Measurements from ENCODE around the gene CPAMD8. TPM values are rescaled to one million over a fixed set of nuclear protein-coding genes. Genes with fewer than 3 reads are reported as not detected.

The CPAMD8 gene
- total RNA-seq, 1 donor: 0.36 TPM

DNA sequence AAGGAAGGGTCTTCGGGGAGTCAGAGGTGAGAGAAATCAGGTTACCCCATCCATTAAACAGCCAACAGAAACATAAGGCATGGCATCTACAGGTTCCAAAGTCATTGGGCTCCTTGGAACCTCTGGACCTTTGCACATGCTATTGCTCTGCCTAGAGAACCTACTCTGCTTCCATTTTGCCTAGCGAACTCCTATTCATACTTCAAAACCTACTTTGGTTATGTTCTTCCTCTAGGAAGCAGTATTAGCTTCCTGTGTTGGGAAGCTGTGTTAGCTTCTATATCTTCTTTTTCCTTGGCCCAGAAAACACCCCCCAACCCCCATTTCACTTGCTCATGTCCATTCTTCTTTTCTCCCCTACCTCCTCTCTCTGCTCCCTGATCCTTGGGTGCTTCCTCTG is 98.3 kb downstream of the CPAMD8 start:
- H3K36me3 ChIP-seq (ENCODE audit: insufficient read depth, low read length): no peaks in the 10 kb centered on the region
- no peak overlapping the region for H3K4me3 ChIP-seq (ENCODE audit: insufficient read depth, low read length)
- H3K4me1 ChIP-seq (ENCODE audit: insufficient read depth, low read length): no peaks in the 10 kb centered on the region
- no peak overlapping the region for H3K27ac ChIP-seq (ENCODE audit: low read depth, low read length)
- DNase-seq (ENCODE audit: insufficient read length, low spot score, missing footprints): no peak
- H3K9me3 ChIP-seq (ENCODE audit: low read depth, low read length): peaks cover 6% of the 10 kb centered on the region
- no peaks in the 10 kb centered on the region for H3K79me2 ChIP-seq (ENCODE audit: insufficient read depth, low read length)
- no peak overlapping the region for H3K4me2 ChIP-seq (ENCODE audit: insufficient read depth, low read length)
- TF ChIP-seq, protein P1, sequence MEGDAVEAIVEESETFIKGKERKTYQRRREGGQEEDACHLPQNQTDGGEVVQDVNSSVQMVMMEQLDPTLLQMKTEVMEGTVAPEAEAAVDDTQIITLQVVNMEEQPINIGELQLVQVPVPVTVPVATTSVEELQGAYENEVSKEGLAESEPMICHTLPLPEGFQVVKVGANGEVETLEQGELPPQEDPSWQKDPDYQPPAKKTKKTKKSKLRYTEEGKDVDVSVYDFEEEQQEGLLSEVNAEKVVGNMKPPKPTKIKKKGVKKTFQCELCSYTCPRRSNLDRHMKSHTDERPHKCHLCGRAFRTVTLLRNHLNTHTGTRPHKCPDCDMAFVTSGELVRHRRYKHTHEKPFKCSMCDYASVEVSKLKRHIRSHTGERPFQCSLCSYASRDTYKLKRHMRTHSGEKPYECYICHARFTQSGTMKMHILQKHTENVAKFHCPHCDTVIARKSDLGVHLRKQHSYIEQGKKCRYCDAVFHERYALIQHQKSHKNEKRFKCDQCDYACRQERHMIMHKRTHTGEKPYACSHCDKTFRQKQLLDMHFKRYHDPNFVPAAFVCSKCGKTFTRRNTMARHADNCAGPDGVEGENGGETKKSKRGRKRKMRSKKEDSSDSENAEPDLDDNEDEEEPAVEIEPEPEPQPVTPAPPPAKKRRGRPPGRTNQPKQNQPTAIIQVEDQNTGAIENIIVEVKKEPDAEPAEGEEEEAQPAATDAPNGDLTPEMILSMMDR (IDR thresholded peaks at IDR 0.05; ENCODE audit: extremely low read depth, low read depth, low read length): no peak
- no peaks in the 10 kb centered on the region for H4K20me1 ChIP-seq (ENCODE audit: insufficient read depth, low read length)
- no peaks in the 10 kb centered on the region for H3K27me3 ChIP-seq (ENCODE audit: insufficient read depth, low read length)
- H2AFZ ChIP-seq (ENCODE audit: low read length): no peak overlapping the region

DNA sequence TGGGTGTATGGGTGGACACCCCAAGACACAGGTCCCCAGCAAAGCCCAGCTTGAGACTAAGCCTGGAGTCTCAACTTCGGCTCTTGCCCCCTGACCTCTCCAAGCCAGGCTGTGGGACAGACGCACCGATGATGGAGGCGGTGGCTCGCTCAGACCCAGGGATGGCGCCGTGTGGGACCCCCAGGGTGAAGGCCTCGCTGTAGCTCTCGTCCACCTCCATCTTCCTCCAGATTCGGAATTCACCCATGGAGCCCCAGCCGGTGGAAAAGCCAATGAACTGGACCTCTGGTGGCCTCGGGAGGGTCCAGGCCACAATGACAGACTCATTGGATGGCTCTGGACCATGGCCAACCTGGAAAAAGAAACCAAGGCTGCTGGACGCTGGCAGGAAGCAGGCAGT is 98.7 kb downstream of the CPAMD8 start:
- TF ChIP-seq, protein P1 (IDR thresholded peaks at IDR 0.05; ENCODE audit: extremely low read depth, low read depth, low read length): no peak
- H3K4me3 ChIP-seq (ENCODE audit: insufficient read depth, low read length): no peak overlapping the region
- no peak for DNase-seq (ENCODE audit: insufficient read length, low spot score, missing footprints)
- no peak overlapping the region for H2AFZ ChIP-seq (ENCODE audit: low read length)
- H3K4me2 ChIP-seq (ENCODE audit: insufficient read depth, low read length): no peak overlapping the region
- H4K20me1 ChIP-seq (ENCODE audit: insufficient read depth, low read length): no peaks in the 10 kb centered on the region
- peaks cover 6% of the 10 kb centered on the region for H3K9me3 ChIP-seq (ENCODE audit: low read depth, low read length)
- no peaks in the 10 kb centered on the region for H3K27me3 ChIP-seq (ENCODE audit: insufficient read depth, low read length)
- no peaks in the 10 kb centered on the region for H3K36me3 ChIP-seq (ENCODE audit: insufficient read depth, low read length)
- no peaks in the 10 kb centered on the region for H3K4me1 ChIP-seq (ENCODE audit: insufficient read depth, low read length)
- H3K79me2 ChIP-seq (ENCODE audit: insufficient read depth, low read length): no peaks in the 10 kb centered on the region
- no peak overlapping the region for H3K27ac ChIP-seq (ENCODE audit: low read depth, low read length)

DNA sequence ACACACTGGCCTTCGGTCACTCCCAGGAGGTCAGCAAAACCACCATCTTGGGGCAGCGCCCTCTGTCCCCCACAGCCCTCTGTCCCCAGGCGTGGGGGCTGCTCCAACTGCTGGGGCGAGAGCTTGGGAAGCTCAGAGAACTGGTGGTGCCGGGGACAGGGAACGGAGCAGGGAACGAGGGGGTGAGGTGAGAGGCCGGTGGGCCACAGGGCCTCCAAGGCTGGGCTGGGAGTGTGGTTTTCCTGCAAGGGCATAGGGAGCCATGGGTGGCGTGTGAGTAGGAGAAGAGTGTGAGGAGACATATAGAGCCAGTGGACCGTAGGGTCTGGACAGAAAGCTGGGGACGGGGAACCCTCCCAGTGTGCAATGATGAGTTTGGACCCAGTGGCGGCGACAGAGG is 103.7 kb downstream of the CPAMD8 start:
- H4K20me1 ChIP-seq (ENCODE audit: insufficient read depth, low read length): no peaks in the 10 kb centered on the region
- TF ChIP-seq, protein P1 (IDR thresholded peaks at IDR 0.05; ENCODE audit: extremely low read depth, low read depth, low read length): no peak
- H3K9me3 ChIP-seq (ENCODE audit: low read depth, low read length): peaks cover 6% of the 10 kb centered on the region
- H3K27me3 ChIP-seq (ENCODE audit: insufficient read depth, low read length): no peaks in the 10 kb centered on the region
- H3K4me1 ChIP-seq (ENCODE audit: insufficient read depth, low read length): no peaks in the 10 kb centered on the region
- H3K27ac ChIP-seq (ENCODE audit: low read depth, low read length): no peak overlapping the region
- H3K79me2 ChIP-seq (ENCODE audit: insufficient read depth, low read length): no peaks in the 10 kb centered on the region
- no peak overlapping the region for H3K4me2 ChIP-seq (ENCODE audit: insufficient read depth, low read length)
- H3K4me3 ChIP-seq (ENCODE audit: insufficient read depth, low read length): no peak overlapping the region
- DNase-seq (ENCODE audit: insufficient read length, low spot score, missing footprints): no peak
- H2AFZ ChIP-seq (ENCODE audit: low read length): no peak overlapping the region
- no peaks in the 10 kb centered on the region for H3K36me3 ChIP-seq (ENCODE audit: insufficient read depth, low read length)

DNA sequence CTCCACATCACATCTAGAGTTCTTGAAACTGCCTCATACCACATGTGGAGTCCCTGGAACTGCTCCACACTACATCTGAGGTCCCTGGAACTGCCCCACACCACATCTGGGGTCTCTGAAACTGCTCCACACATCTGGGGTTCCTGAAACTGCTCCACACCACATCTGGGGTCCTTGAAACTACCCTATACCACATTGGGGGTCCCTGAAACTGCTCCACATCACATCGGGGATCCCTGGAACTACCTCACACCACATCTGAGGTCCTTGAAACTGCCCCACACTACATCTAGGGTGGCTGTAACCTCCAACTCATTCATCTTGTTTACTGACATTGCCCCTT is 104.0 kb downstream of the CPAMD8 start:
- DNase-seq (ENCODE audit: insufficient read length, low spot score, missing footprints): no peak
- Histone ChIP-seq H3K27me3 (ENCODE audit: insufficient read depth, low read length) (no peaks in the 10 kb centered on the region), H3K4me1 (ENCODE audit: insufficient read depth, low read length) (no peaks in the 10 kb centered on the region), H3K4me3 (ENCODE audit: insufficient read depth, low read length) (no peak overlapping the region), H3K36me3 (ENCODE audit: insufficient read depth, low read length) (no peaks in the 10 kb centered on the region), H2AFZ (ENCODE audit: low read length) (no peak overlapping the region), H3K9me3 (ENCODE audit: low read depth, low read length) (peaks cover 6% of the 10 kb centered on the region), H3K79me2 (ENCODE audit: insufficient read depth, low read length) (no peaks in the 10 kb centered on the region), H3K4me2 (ENCODE audit: insufficient read depth, low read length) (no peak overlapping the region), H4K20me1 (ENCODE audit: insufficient read depth, low read length) (no peaks in the 10 kb centered on the region), H3K27ac (ENCODE audit: low read depth, low read length) (no peak overlapping the region)
- TF ChIP-seq, protein P1 (IDR thresholded peaks at IDR 0.05; ENCODE audit: extremely low read depth, low read depth, low read length): no peak
